HG02970 (cell line): ENCODE data around the gene SLC30A2.
A peak's percentile ranks its signal among the peaks of the same experiment; 100 is the strongest.

Experiments
- ATAC-seq: cut with Tn5 transposase; IDR thresholded peaks from one replicate; pipeline ENCODE4 v1.9.1; 2021; ENCODE audit warnings: mild to moderate bottlenecking, moderate library complexity, moderate number of reproducible peaks; ENCODE audit not compliant: unreplicated experiment, low FRiP score

Gene SLC30A2

DNA sequence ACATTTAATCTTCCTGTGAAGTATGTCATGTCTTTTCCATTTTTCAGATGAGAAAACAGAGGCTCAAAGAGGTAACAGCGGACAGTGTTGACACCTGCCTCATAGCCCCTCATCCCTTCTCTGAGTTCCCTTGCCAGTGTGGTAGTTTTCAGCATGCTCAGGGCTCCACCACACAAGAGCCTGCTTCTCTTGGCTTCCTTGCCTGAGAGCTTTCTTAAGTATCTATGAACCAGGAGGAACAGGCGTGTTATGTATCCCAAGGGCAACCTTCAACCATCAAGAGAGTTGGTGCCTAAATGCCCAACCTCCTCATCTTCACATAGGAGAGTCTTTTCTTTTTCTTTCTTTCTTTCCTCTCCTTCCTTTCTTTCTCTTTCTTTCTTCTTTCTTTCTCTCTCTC, 42.2 kb downstream of the SLC30A2 start:
- no peak for ATAC-seq

DNA sequence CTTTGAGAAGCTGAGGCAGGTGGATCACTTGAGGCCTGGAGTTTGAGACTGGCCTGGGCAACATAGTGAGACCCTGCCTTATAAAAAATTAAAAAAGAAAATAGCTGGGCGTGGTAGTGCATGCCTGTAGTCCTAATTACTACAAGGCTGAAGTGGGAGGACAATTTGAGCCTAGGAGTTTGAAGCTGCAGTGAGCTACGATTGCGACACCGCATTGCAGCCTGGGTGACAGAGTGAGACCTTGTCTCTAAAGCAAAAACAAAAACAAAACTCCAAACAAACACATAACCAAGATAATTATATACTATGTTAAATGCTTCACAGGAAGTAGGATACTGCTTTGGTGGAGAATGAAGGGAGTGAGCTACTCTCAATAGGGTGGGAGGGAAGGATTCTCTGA, 42.7 kb downstream of the SLC30A2 start:
- no peak for ATAC-seq

DNA sequence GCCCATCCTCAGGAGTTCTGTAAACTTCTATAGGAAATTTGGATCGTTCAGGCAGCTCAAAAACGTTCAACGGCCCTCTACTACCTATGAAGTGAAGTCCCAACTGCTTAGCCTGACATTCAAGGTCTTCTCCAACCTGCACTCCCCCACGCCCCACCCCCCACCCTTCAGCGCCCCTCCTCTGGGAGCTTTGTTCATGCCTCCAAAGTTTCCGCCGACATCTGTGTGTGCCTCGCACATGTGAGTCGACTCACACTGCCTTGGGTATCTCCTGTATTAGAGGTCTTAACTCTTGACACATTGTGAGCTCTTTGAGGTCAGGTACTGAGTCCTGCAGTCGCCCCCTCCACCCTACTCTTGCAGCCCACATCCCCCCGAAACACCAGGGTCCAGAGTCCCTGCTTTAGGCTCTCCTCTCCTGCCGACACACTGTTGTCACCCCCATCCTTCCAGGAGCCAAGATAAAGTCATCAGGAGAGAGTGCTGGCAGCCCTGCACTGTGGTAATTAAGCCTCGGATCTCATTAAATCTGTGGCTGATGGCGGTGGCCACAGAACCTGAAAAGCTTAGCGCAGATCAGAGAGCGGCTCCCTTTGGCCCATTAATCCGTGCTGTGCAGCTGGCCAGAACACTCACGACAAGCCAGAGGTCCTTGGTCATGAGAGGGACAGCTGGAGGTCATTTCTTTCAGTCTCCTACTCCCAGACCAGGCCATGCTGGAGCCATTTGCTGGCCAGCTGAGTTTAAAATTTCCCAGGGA, 46.7 kb downstream of the SLC30A2 start:
- no peak for ATAC-seq

DNA sequence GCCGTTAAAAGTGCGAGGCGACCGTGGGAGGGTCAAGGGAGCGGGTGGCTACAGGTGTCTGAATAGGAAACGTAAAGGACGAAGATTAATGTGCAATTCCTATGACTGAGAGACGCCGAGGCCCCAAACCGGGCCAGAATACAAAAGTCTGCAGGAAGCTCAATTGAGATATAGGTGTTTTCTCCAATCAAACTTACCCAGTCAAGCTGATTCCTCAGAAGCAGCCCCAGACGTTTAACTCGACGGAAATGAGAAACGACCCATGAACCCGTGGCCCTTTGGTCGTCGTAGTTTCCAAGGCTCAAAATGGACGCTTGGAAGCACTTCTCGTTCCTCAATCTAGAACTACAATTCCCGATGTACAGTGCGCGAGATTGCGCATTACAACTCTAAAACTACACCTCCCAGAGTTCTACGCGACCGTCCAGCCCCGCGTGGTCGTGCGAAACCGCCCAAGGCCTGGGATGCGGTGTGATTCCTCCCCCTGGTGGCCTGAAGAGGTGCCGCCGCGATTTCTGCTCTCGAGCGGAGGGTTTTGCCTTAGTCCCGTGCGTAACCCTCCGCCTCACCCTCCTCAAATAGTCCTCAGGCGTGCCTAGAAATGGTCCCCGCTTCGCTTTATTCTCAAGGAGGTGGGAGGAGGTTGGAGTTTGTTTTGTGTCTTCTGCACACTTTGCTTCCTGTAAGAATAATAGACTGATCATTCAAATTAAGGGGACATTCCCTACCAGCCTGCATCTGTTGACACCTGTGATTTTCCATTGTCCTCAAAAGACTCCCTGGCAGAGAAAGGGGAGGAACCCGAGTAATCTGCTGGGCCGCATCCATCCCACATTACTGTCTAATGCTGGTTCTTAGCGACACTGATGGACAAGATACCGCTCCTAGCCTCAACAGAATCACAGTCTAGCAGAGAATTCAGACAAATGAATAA, 47.8 kb downstream of the SLC30A2 start, which contains the start of gene PAFAH2:
TSS of gene PAFAH2 (minus strand) at position 236 of the 934 bp plus-strand sequence. CDS start 7,247 bp downstream, outside the sequence.
- ATAC-seq, result peak; percentile 98

DNA sequence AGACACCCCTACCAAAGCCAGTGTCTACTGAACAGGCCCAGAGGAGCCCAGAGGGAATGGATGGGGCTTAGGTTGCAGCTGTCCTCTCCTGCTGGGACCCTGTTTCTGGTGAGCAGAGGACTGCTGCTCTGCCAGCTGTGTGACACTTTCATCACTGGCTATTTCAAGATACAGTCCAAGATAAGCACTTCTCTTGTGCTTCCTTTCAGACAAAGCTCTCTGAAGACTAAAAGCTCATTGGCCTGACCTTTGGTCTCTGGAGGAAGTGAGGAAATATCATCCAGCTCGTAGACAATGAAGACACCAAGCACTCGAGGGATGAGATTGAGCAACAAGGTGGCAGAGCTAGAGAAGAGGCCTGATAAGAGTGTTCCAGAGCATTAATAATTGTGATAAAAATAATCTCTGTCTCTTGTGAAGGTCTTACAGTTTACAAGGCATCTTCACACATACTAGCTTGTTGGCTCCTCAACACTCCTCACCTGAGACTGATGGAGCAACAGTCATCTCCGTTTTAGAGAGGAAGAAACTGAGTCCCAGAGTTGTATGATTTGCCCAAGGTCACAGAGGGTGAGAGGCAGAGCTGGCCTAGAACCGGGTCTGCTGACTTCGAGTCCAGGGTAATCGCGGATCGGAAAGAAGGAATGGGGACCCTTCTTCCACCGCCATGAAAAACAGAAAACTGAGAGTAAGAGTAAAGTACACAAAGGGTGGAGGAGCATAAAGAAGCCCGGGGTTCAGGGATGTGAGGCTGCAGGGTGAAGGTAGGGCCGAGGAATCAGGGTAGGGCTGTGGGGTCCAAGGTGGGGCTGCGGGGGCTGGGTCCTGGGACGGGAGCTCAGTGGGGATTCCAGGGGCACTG, 48.7 kb downstream of the SLC30A2 start:
- ATAC-seq, result no peak

DNA sequence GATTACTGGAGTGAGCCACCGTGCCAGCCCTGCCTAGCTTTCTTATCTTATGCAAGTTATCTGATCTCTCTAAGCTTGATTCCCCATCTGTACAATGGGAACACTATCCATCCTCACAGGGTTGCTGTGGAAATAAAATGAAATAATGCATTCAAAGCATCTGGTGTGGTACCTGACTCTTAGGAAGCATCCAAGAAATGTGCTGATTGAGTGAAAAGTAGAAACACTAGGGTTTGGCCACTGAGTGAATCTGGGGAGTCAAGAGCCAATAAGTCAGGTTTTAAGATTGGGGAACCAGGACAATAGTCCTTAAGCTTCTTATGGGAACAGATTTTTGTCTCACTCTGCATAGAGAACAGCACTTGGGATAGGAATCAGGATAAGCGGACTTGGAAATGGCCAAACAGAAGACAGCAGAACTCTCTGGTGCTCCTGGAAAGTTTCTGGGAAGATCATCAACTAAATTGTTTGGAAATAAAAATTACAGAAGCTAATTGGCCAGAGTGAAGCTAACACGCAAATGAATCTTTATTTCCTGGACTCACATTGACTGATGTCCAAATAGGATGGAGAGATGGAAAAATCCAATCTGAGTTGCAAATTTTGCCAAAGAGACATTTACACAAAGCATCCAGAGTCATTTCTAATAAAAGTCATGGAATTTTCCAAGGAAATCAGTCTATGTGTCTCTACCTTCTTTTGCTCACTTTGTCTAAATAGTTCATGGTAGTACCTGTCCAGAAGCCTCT, 51.3 kb downstream of the SLC30A2 start:
- no peak for ATAC-seq

DNA sequence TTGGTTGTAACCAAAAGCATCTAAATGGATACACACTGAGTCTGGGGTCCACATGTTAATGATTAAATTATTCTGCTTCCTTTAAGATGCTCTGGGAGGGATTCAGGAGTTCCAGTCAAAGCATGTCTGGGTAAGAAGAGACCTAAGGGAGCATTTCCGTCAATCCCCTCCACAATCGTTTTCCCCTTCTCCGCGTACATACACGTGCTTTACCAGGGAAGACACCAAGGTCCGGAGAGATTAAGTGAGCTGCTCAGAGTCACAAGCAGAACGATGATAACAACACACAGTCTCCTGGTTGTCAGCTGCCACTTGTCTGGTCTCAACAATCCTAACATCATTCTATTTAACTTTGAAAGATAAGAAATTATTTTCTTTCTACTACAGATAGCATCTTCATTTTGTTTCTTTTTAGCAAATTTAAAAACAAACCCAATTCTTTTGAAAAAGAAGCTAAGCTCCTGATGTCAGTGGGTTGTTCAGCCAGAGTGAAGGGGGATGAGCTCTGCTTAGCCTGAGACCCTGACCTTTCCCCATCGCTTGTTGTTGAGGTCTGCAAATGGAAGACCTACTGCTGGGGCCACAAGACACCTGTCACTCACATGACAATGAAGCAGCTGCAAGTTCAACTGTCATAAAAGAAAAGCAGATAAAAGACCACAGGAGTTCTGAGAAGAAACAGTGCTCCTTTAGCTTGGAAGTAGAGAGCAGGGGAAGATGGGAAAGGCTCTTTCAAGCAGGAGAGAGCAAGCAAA, 52.5 kb downstream of the SLC30A2 start:
- no peak for ATAC-seq

DNA sequence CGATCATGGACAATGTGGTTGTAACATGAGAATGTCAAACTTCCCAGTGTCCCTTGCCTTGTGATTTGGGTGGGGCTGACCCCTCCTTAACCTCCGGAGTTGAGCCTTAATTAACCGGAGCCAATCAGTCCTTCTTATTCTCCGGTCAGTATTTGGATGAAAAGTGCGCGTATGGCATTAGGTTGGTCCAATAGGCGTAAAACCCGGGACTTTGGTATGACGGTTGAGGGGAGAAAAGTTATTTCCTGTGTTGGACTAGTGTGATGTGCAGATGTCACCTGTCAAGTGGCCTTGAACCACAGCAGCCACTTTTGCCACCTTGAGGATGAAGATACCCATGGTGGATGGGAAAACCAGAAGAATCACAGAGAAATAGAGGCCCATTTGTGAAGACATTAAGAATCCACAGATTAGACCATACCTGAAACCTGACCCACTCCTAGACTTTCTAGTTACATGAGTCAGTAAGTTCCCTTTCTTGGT, 53.2 kb downstream of the SLC30A2 start:
- ATAC-seq, result no peak

DNA sequence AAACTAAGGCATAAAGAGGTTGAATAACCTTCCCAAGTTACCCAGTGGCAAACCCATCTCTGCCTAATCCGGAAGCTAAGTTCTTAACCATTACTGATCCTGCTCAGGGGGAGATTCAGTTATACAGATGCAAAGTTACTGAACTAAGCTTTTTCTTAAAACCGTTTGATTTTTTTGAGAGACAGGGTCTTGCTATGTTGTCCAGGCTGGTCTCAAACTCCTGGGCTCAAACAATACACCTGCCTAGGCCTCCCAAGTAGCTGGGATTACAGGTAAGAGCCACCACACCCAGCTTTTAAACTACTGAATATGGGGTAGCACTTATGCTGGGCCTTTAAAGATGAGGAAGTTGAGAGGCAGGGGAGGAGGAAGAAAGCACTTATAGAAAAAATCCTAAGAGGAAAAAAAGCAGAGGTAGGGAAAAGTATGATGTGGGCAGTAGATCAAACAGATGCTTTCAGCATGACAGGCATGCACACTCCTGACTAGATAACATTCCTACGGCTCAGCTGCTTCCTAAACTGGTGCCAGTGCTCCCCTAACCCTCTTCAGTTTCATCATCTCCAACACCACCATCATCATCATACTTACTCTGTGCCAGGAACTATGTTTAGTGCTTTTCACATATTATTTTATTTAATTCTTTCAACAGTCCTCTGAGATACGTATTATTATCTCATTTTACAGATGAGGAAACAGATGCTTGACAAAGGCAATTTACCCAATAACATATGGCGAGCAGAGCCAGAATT, 53.8 kb downstream of the SLC30A2 start:
- ATAC-seq, result no peak

DNA sequence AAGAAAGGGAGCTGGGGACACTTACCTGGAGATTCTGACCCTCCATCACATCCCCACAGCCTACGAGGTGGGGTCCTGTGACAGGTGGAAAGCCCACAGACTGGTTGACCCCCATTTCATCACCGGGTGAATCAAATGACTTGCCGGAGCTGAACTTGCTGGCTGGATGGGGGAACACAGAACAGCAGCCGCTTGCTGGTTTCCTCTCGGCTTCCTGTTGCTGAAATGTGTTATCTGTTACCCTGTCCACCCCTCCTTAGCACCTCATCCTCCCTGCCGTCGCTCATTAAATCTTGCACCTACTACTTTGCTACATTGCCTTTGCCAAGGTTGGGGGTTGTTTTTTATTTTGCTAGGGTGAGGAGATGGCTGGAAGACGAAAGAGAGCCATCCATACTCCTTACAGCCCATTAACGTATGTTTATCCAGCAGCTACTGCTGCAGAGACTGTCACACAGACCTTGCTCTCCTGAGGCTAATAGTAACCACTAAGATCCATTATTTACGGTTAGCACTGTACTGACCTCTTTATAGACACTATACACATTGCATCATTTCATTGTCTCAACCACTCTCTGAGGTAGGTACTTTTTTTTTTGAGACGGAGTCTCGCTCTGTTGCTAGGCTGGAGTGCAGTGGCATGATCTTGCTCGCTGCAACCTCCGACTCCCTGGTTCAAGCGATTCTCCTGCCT, 55.1 kb downstream of the SLC30A2 start:
- ATAC-seq, result no peak

DNA sequence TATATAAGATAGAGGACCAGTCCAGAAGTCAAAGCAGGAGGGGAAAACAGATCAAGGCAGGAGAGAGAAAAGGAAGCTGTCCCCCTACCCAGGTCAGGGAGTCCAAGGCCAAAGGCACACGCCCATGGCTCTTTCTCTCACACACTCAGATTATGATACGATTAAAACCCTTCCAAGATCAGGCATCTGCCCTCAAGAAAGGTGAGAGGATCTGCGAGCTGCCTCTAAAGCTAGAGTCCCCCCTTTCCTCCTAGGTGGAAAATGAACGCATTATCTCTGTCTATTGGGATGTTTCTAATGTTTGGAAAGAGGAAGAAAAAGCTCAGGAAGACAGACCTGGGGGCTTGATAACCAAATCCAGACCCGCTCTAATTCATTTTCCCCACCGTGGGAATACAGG, 55.7 kb downstream of the SLC30A2 start:
- ATAC-seq, result no peak

DNA sequence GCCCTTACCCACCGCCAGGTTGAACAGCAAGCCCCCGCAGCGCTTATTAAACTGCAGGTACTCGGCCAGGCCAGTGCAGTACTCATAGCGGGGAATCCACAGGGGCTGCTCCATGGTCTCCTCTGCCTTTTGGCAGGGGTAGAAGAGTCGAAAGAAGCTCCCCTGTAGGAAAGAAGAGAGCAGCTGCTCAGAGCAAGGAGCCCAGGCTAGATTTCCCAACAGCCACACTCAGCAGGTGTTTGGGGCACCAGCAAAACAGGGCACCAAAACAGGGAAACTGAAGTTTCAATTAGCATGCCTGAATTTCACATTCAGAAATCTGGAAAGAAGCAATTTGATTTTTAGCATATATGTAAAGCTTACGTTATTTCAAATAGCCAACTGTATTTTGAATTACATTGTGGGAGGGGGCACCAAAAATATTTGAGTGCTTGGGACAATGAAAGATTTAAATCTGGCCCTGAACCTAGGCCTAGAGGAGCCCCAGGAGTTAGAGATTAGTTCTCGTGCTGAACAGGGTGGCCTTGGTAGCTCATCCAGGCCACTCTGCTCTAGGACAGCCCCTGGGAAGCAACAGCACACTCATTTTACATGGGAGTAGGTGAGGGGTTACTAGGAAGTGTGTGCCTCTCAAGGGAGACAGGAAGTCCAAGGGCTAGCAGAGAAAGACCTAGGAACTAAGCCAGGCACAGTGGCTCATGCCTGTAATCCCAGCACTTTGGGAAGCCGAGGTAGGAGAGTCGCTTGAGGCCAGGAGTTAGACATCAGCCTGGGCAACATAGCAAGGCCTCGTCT, 56.3 kb downstream of the SLC30A2 start:
- ATAC-seq, result no peak

DNA sequence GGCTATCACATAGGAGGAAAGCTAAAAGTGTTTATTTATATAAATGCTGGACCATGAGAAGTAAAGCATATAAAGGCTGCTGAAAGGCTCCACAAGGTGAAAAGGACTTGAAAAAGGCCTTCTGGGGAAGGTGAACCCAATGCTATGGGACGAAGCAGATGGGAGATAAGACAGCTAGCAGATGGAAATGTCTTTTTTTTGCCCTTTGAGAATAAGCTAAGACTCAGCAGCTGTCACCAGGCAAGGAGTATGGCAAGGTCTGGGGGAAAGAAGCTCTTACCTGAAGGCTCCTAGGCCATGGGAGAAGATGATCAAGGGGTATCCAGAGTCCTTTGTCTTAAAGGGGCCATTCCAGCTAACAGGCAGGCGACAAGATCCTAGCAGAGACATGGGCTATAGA, 58.0 kb downstream of the SLC30A2 start:
- no peak for ATAC-seq
